HG03342 (cell line): ENCODE measurements around the gene VEGFB.
A peak's percentile ranks its signal among the peaks of the same experiment; 100 is the strongest.

Experiments
- ATAC-seq: cut with Tn5 transposase; IDR thresholded peaks from one replicate; pipeline ENCODE4 v1.9.1; 2021; ENCODE audit warnings: mild to moderate bottlenecking, moderate library complexity; ENCODE audit not compliant: unreplicated experiment

VEGFB gene

GRCh38 chr11:64245797-64246620 lies 11.6 kb downstream of the VEGFB start:
- no peak for ATAC-seq

- peak; percentile 15 for ATAC-seq
These were observed 12.2 kb downstream of the VEGFB start for GRCh38 chr11:64246621-64246870.

- ATAC-seq: peak; percentile 27
These were observed 12.7 kb downstream of the VEGFB start, which contains the start of gene PPP1R14B for GRCh38 chr11:64246871-64247728. Gene PPP1R14B (minus strand): TSS chr11:64246943. CDS start chr11:64246673, 270 bp downstream.

GRCh38 chr11:64247729-64248531 lies 13.5 kb downstream of the VEGFB start:
- ATAC-seq: no peak

GRCh38 chr11:64248578-64248977 lies 14.2 kb downstream of the VEGFB start:
- ATAC-seq: no peak

- ATAC-seq: no peak
These were observed 14.7 kb downstream of the VEGFB start for GRCh38 chr11:64249038-64249437.

GRCh38 chr11:64249563-64250414 lies 15.4 kb downstream of the VEGFB start:
- no peak for ATAC-seq

- ATAC-seq: no peak
These were observed 16.1 kb downstream of the VEGFB start for GRCh38 chr11:64250415-64251015.

- peak; percentile 39 for ATAC-seq
These were observed 16.8 kb downstream of the VEGFB start, which contains the start of gene PLCB3 for GRCh38 chr11:64251016-64251752. Gene PLCB3 (plus strand): TSS chr11:64251530. CDS start chr11:64251650, 120 bp downstream.

GRCh38 chr11:64251753-64252002 lies 17.3 kb downstream of the VEGFB start:
- ATAC-seq: no peak

GRCh38 chr11:64252003-64252872 lies 17.9 kb downstream of the VEGFB start:
- no peak for ATAC-seq

- ATAC-seq: no peak
These were observed 18.7 kb downstream of the VEGFB start for GRCh38 chr11:64253043-64253442.

GRCh38 chr11:64253481-64253880 lies 19.1 kb downstream of the VEGFB start:
- no peak for ATAC-seq

GRCh38 chr11:64254326-64254725 lies 19.9 kb downstream of the VEGFB start:
- no peak for ATAC-seq

- no peak for ATAC-seq
These were observed 21.0 kb downstream of the VEGFB start for GRCh38 chr11:64255135-64256128.

GRCh38 chr11:64256300-64256699 lies 21.9 kb downstream of the VEGFB start:
- no peak for ATAC-seq

- ATAC-seq: no peak
These were observed 24.0 kb downstream of the VEGFB start for GRCh38 chr11:64258356-64258755.
